HK-2 (cell line): Measurements from ENCODE around the gene ATP2B3.

ENCODE experiments used
- DNase-seq: peaks from one replicate; pipeline ENCODE4 v3.0.0-alpha.2; 2018; ENCODE audit not compliant: unreplicated experiment

The ATP2B3 gene

DNA sequence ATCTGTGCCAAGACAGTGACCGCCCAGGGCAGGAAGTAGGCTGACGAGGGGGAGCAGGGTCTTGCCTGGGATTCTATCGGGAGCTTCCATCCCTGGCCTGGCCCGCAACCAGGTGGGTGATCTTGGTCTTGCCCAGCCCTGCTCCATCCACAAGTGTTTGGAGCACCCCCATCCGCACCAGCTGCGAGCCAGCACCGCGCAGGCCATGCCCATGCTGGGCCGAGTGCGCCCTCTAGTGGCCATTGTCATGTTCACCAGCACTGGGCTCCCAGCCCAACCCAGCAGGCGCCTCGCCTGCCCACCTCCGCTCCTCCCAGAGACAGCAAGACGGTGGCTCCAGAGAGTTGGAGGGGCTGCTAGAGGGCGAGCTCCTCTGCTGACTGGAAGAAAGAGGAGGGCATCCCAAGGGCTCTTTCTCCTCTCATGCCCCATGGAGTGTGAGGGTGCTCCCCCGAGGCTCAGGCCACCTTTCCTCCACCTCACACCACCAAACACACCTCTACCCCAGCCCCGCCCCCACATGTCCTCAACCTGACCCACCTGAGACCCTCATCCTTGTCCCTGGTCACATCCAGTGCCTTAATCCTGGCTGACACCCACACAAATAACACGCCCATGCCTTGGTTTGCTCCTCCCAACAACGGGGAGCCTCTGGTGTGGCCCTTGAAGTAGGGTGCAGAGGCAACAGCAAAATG is 9.8 kb upstream of the ATP2B3 start:
- peak; percentile 81 for DNase-seq

DNA sequence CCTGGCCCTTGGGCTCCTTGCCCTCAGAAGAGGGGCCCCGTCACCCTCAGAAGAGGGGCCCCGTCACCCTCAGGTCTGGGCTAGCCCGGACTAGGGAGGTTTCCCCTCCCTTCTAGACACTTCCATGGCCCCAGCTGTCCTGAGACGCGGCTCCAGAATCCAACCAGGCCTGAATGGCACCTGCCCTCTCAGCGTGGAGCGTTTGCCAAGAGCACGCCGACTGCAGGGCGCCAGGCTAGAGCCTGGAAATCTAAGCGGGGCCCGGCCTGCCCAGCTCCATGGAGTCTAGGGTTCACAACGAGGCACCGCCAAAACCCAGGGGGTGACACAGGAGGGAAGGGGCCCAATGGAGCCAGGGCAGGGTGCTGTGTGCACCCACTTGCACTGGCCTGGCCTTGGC is 7.8 kb upstream of the ATP2B3 start:
- DNase-seq: no peak

DNA sequence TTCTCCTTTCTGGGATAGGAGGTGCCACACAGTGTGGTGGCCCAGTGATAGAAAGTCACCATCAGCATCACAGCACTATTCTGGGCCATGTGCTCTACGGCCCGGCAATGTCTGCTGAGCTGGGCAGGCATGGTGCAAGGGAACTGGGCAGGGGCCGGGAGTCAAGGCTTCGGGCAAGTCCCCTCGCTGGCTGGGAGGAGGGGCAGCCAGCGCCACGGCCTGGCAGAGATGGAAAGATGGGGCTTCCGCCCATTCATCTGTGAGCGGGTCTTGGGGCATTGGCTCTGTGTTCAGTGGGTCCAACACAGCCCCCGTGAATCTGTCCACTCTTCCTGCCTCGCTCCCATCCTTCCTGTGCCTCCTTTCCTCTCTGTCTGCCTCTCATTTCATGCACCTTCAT is 7.1 kb upstream of the ATP2B3 start:
- no peak for DNase-seq

DNA sequence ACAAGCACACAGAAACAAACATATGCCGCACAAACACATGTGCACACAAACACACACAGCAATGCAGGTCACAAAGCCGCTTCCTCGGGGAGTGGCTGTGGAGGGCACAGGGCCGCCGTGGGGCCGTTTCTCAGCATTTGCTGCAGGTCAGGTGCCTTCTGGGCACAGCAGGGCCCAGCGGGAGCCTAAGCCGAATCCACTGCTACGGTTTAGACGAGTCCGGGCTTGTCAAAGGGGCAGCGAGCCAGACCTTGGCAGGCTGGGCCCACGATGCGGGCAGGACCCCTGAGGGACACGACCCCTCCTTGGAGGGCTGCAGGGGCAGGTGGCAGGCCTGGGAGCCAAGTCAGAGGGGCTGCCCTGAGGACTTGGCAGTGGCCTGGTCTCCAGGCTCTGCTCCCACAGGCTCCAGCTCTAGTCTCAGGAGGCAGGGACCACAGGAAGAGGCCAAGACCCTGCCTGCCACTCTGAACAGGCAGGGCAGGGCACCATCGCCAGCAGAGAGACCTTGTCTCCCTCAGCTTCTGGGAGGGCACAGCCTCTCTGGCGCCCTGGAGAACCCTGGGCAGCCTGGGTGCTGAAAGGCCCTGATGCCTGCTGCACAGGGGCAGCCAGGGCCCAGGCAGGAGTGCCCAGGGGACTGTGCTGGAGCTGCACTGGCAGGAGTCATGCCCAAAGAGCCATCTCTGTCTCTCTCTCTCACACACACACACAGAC is 5.5 kb upstream of the ATP2B3 start:
- DNase-seq: no peak

DNA sequence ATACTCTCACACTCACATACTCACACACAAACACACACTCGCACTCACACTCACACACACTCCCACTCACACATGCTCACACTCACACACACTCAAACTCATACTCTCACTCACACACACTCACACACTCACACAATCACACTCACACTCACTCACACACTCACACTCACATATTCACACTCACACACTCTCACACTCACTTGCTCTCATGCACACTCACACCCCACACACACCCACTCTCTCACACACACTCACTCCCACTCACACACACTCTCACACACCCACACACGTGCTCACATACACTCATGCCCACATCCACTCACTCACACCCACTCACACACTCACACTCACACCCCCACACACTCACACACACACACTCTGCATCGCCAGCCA is 4.9 kb upstream of the ATP2B3 start:
- no peak for DNase-seq

DNA sequence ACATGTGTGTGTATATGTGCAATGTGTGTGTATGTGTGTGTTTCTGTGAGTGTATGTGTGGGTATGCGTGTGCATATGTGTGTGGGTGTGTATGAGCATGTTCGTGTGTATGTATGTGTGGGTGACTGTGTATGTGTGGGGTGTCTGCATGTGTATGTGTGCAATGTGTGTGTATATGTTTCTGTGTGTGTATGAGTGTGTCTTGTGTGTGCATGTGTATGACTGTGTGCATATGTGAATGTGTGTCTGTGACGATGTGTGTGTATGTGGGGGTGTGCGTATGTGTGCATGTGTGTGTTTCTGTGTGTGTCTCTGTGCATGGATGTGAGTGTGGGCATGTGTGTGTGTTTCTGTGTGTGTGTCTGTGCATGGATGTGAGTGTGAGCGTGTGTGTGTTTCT is 4.2 kb upstream of the ATP2B3 start:
- no peak for DNase-seq

DNA sequence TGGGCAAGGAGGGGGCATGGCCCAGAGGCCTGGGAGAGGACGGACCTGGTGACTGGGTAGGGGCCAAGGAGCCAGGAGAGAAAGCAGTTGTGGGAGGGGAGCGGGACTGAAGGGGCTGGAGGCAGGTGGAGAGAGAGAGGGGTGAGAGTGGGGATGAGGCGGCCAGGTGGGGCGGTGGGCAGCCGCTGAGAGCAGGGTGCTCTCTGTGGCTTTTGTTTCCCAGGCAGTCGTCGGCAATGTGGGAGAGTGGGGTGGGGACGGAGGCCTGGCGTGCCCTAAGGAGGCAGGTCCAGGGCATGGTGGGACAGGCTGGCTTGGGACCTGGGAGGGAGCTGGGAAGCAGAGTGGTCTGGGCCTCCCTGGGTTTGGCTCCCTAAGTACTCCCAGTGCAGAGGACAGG is 3.2 kb upstream of the ATP2B3 start:
- no peak for DNase-seq

DNA sequence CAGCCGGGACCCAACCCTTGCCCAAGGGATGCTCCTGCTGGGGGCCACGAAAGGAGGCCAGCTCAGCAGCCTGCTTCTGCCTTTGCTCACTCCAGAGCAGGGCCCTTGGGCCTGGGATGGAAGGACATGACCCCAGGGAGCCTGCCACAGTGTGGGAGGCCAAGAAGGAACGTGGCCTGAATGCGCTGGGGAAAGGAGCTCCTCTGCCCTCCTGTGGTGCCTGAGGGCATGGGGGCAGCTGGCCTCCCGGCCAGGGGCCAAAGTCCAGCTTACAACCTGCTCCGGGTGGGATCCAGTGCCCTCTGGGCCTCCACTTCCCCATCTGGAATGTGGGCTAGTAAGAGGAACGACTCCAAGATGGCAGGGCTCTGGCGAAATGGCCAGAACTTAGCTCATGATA is 2.0 kb upstream of the ATP2B3 start:
- no peak for DNase-seq

DNA sequence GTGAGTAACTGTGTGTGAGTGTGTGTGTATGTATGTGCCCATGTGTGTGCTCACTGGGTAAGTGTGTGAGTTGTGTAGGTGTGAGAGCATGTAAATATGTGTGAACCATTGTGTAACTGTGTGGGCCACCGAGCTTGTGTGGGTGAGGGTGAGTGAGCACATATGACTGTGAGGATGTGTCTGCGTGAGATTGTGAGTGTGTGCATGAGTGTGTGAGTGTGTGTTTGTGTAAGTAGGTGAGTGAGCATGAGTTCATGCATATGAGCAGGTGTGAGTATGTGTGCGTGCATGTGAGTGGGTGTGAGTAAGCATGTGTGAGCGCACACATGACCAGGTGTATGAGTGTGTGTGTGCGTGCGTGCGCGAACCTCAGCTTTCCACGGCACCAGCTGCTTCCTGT is 1.4 kb upstream of the ATP2B3 start:
- DNase-seq: no peak

DNA sequence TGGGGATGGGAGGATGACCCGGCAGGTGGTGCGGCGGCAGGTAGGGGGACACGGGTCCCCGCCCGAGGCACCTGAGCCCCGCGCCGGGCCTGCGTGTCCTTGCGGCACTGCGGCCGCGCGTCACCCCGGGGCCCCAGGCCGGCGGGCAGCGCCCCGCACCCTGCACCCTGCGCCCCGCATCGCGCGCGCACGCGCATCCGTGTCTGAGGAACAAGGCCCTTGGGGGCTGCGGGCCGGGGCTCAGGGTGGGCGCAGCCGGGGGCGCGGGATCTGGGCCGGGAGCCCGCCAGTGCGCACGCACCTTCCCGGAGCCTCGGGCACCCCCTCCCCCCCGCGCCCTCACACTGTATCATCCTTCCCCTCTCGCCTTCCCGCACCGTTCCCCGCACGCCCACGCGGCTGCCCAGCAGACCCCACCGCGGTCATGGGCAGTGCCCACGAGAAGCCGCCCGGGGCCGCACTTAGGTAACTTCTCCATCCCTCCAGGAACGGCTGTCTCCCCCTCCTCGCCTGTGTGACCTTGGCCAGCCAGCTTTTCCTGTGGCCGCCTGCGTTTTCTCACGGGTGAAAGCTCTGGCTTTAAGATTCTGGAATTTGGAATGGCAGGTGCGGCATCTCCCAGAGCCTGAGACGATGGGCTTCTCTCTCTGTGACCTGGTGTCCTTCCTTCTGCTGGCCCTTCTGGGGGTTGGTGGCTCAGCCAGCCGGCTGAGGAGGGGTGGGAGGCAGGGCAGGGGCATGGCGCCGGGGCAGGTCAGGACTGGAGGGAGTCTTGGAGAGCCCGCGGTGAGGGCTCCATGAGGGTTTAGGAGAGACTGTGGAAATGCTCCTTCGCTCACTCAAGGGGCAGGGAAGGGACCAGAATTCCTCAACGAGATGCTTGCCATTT is 748 bp downstream of the ATP2B3 start:
- no peak for DNase-seq

DNA sequence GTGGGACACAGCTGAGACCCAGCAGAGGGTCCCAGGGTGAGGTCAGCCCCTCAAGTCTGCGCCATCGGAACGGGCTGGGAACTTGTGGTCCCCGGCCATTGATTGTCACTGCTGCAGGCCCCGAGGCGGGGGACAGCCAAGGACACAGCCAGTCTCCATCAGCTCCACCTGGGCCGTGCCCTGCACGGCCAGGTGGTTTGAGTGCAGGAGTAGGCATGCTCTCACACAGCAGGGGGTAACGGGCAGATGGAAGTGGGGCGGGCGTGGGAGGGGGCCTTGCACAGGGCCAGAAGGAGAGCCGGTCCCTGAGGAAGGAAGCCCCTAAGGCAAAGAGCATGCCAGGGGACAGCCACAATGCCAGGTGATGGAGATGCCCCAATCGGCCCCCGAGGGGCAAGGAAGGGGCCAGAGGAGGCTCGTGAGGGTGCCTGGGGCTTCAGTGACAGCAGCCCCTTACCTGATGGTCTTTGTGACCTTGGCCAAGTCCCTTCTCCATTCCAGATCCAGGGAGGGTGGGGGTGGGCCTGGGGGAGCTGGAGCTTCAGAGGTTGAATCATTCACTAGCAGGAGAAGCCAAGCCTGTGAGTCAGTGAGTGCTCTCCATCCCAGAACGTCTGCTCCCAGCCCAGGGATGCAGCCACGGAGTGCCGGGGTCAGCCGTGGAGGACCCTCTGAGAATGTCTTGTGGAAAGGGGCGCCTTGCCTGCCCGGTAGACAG is 2.3 kb downstream of the ATP2B3 start:
- DNase-seq: peak; percentile 30

DNA sequence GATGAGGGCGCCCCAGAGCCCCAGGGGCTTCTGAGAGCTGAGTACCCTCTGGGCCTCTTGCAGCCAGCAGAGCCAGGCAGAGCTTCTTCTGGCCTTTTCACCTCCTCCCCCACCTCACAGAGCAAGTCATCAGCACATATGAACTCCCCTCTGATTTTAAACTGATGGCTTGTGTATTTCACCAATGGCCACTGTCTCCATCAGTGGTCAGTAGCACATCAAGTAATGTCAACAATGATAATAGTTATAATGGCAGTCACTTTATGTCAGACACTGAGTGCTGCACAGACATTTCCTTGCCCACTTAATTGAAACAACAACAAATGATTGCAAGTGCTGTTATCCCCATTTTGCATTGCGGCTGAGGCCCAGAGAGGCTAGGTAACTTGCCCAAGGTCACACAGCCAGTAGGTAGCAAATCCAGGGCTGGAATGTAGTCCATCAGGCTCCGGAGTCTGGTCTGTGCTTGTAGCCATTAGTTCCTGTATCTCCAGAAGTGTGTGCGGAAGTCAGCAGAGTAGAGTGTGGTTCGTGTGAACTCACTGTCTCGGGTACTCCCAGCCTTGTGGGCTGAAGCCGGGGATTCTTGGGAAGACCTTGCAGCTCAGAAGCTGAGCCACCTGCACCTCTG is 3.0 kb downstream of the ATP2B3 start:
- no peak for DNase-seq

DNA sequence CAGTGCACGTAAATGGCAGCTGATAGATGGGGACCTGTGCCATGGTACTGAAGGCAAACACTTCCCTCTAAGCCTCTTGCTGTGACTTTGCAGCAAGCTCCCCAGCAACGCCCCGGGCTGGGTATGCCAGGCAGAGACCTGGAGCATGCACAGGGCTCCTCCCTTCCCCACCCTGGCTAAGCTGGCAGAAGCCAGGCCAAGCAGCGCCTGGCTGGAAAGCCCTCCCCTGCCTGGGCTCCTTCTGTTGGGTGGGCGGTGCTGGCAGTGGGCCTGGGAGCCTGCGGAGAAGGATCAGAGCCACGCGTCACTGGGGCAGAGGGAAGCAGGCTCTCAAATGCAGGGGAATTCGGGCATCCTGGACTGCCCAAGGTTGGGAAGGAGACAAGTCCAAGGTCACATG is 3.6 kb downstream of the ATP2B3 start:
- DNase-seq: no peak

DNA sequence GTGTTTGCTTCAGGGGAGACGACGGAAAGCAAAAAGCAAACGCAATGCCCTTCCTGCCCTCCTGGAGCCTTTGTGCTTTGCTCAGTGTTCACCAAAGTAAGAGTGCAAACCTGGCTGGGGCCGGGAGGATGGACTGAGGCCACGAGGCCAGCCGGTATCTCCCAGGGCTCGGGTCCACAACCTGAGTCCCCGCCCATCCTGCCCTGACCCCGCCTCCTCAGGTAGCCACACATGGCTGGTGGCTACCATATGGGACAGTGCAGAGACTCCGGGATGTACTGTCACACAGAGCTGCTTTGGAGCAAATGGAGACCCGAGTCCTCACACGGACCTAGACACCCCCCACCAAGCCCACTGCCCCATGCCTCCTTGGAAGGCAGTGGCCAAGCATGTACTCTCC is 4.8 kb downstream of the ATP2B3 start:
- DNase-seq: no peak

DNA sequence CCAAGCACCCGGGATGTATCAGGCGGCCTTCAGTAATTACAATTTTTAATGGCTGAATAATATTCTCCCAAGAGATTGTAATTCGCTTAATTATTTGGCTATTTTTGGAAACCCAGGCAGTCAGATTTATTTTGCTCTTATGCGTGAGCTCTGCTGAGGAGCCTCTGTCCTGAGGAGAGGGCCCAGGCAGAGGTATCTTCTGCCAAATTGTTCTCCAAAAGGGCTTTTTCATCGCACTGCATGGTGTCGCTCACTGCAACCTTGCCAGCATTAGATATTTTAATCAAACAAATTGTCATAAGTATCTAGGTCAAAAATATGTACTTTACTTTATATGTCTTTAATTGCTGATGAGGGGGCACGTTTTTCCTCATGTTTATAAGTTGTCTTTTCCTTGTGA is 5.8 kb downstream of the ATP2B3 start:
- DNase-seq: no peak

DNA sequence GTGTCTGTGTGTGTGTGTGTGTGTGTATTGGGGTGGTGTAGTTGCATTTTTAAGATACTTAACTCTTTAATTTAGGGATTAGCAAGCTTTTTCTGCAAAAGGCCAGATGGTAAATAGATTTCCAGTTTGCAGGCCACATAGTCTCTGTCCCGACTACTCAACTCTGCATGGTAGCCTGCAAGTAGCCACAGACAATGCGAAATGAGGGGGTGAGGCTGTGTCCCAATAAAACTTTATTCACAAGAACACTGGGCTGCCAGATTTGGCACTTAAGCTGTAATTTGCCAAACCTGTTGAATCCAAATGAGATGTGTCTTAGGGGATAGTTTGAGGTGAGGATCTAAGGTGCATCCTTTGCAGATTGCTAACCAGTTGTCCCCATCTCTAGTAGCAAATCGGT is 6.8 kb downstream of the ATP2B3 start:
- no peak for DNase-seq

DNA sequence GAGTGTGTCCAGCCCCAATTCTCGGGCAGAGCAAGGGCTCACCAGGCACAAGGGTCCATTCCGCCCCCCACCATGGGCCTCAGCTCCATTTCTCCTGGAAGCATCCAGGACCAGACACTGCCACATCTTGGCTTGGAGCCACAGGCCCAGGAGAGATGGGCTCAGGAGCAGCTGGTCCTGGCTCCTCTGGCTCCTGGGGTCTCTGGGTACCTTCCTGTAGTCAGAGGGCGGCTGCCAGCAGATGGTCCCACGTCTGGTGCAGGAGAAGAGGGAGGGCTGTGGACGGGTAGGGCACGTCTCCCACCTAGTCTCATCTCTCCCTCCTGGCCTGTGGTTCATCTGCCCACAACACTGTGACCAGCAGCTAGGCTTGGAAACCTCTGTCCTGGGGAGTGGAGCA is 8.0 kb downstream of the ATP2B3 start:
- no peak for DNase-seq

DNA sequence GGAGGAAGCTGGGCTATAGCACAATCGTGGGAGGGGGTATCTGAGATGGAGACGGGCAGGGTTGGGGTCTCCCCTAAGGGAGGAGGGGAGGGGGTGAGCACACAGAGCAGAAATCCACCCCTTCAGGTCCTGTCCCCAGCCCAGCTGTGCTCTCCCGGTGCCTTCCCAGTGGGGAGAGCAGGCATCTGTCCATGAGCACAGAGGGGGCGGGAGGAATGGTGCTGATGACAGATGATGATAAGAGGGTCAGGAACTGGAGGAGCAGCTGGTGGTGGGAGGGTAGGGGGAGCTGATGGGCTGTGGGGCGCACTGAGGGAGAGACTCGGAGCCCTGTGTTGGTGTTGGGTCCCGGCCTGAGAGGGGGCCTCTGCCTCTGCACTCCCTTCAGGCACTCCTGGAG is 8.6 kb downstream of the ATP2B3 start:
- DNase-seq: no peak

DNA sequence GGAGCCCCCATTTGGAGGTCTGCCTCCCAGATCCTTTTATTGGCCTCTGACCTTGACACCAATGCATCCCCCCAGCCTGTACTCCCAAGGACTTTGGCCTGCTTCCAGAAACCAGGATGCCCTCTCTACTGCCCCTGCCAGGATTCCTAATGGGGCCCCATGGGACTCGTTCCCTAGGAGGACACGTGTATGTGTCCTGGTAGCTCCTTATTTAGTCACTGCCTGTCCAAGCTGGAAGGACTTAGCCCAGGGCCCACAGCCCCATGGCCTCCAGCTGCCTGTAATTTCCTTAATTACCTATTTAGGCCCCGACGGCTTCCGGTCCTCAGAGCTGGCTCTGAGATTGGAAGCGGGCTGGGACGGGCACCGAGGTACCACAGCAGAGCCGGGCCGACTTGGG is 9.4 kb downstream of the ATP2B3 start:
- no peak for DNase-seq

DNA sequence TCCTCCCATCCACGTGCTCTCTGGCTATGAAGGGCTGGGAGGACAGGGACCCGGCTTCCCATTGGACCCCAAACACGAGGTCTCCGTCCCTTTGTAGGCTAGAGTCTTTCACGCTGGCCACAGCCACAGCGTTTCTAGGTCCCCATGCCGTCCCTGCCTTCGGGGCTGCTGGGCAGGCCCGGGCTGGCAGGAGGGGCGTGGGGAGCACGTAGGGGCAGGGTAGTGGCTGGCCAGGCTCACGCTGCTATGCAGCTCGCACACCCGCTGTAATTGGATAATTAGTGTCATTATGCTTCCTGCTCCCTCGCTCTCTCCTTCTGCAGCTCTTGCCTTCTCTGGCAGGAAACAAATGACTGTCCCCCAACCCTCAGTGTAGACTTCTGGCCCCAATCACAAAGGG is 9.8 kb downstream of the ATP2B3 start:
- no peak for DNase-seq

DNA sequence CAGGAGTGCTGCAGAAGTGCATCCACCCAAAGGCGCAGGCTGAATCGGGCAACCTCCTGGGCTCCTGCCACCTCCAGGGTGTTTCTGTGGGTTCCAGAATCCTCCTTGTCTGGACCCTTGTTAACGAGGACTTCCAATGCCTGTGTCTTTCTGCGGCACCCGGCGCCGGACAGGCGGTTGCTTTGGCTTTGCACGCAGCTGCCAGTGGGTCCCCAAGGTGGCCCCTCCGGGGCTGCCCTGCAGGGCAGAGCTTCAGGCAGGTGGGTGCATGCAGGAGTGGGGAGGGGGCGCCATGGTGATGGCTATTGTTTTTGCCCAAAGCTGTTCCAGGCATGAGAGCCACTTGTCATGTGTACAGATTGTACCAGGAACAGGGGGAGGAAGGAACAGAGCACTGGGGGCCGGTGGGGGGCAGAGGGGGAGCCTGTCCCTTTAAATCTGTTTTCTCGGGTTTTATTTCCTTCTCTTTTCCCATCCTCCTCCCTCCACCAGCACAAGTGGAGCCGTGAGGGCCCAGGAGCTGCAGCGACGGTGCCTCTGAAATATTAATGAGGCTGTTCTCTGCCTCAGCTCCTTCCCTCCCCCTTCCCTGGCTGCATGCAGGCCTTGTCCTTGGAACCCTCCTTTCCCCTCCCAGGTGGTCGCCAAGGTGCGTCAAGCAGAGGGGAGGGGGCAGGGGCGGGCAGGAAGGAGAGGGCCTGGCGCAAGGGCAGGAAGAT is 13.1 kb downstream of the ATP2B3 start:
- no peak for DNase-seq
